ENCODE results near the gene AGAP3.

Gene AGAP3

DNA sequence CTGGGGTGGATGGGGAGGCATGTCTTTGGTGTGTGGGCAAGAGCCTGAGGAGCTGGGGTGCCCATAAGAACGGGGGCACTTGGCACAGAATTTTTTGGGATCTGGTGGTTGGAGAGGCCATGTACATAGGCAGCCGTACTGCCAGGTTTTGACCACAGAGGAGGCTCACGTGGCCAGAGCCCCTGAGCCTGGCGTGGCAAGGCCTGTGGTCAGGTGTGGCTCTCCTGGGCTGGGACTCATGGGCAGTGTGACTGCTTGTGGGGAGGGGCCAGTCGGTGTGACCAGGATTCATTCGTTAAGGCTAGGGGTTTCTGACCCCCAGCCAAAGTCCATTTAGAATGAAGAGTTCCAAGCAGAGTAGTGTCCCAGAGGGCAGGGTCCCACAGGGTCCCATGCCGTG lies 38.2 kb downstream of the AGAP3 start:
- no peak for DNase-seq

DNA sequence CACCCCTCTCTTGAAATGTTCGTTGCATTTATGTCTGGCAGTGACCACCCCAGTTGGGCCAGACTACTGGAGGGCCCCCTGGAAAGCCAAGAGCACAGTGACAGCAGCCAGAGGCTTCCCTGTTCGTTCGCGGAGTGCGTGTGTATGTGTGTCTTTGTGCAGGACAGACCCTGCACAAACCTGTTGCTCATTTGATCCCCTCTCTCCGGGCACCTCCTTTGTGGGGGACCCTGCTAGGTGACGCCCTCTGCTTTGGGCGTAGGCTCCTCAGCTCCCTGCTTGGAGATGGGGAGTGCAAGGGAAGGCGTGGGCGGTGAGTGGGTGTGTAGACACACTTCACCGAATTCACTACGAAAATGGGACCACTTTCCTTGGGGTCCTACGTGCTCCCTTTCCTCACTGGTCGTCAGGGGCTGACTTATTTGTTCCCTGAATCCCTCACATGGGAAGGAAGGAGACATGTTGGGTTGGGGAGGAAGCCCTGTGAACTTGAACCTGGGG lies 38.7 kb downstream of the AGAP3 start:
- no peak for DNase-seq

DNA sequence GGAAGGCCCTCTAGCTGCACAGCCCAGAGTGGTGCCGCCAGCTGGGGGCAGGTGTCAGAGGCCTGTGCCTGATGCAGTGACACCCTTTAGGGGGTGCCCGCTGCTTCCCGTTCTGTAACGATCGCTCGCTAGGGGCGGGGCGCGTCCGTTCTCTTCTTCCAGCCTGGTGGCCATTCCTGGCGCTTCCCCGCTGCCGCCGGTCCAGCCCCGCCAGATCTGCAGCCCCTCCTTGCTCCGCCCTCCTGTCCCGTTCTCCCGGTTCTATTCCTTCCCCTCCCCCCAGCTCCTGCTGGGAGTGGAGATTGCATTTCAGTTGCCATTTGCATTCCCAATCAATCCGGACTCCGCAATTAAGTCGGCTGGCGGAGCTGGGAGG lies 39.2 kb downstream of the AGAP3 start:
- no peak for DNase-seq

DNA sequence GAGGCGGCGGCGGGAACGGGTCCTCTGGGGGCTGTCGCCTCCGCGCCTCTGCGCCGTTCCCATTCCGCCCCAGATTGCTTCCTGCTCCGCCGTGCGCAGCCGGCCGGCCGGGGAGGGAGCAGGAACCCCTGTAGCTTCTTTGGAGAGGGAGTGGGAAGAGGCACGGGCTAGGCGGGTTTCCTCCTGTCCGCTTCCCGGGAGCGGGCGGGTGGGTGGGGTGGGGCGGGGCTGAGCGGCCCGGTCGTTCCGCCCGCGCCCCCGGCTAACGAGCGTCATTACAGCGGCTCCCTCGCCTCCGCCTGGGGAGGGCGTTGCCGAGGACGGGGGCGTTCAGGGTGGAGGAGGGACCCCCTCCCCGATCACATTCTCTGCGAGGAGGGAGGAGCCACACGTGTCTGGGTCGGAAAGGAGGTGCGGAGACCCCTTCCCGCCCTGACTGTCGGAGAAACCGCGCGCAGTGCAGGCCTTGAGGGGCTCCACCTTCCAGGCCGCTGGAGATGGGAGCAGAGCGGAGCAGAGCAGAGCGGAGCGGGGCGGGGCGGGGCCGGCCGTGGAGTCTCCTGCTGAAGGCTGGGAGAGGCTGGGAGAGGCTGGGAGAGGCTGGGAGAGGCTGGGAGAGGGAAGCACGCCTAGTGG lies 39.7 kb downstream of the AGAP3 start:
- DNase-seq: no peak

DNA sequence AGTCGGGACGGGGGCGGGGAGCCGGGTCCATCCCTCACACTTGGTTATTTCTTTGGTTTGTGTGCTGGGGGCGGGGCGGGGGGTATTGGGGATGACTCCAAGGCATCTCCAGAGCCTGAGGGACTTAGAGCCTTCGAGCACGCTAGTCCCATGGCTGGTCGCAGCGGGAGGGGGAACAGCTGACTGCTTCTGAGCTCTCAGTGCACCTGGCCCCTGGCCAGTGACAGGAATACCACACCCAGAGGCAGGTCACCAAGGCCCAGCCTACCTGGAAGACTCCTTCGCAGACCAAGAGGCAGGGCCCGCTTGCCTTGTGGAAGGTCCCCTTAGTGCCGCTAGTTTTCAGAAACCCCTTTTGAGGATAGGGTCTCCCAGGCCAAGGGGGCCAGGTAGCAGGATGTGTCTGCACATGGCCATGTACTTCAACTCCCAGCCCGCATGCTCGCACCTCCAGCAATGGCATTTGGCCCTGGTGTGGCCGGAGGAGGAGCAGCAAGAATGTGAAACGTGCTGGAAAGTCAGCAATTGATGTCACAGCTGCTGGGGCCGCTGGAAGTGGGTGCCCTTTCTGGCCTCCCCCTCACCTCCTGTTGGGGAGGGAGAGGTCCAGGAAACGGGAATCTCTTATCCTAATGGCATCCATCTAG lies 40.3 kb downstream of the AGAP3 start:
- no peak for DNase-seq

DNA sequence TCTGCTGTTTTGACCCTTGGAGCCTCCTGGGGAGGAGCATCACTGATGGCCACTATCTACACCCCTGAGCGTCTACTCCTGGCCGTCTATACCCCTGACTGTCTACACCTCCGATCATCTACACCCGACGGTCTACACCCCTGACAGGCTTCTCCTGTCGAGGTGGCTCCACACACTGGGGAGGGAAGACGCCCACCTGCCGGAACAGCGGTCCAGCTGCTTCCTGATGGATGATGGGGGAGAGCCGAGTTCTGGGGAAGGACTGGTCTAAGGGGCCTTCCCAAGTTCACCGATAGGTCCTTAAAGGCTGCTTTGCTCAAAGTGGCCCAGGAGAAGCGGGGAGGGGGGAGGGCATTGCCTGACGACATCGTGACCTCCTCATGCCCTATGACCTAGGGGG lies 41.9 kb downstream of the AGAP3 start:
- DNase-seq: no peak

DNA sequence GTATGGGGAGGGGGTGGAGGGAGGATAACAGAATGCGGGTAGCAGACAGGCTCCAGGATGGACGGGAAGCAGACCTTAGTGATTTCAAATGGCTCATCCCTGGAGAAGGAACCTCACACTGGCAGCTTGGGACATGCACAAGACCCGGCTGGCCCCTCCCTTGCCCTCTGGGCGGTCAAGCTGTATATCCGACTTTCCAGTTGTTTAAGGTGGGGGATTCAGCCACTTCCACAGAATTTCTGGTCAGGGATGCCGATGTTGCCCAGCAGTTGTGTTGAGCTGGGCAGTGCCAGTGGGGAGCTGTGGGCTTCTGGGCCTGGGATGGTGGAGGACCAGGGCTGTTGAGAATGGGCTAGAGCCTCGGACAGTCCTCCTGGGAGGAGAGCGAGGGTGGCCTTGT lies 42.4 kb downstream of the AGAP3 start:
- no peak for DNase-seq

DNA sequence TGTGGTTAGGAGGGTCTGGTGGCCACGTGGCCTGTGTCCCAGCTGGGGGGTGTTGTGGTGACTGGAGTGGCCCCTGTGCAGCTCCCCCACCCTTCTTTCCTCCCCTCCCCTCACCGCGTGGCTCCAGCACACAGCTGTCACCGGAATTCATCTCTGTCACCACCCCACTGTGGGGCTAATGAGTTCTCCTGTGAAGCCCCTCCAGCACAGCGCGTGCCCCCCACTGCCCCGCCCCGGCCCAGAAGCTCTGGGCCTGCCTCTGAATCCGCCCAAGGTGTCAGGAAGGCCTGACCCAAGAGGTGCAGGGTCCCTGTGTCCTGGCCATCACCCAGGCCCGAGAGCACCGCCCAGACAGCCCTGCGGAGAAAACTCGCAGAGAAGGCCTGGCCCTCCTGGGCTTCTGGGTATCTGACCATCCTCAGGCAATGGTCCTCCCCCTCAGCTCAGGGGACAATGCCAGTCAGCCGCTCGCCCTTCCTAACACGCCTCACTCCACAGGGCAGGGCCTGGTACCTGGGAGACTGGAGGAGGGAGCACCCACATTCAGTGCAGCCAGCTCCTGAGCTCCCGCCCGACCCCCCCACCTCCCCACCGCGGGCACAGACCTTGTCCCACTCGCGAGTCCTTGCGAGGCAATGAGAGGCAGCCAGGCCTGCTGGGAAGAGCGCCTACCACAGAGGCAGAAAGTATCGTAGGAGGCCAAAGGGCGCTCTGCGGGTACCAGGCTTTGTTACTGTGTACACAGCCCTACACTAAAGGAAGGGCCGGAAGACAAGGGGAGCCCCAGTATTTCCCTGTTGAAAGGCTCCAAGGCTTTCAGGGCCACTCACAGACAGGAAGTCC lies 43.1 kb downstream of the AGAP3 start:
- no peak for DNase-seq

DNA sequence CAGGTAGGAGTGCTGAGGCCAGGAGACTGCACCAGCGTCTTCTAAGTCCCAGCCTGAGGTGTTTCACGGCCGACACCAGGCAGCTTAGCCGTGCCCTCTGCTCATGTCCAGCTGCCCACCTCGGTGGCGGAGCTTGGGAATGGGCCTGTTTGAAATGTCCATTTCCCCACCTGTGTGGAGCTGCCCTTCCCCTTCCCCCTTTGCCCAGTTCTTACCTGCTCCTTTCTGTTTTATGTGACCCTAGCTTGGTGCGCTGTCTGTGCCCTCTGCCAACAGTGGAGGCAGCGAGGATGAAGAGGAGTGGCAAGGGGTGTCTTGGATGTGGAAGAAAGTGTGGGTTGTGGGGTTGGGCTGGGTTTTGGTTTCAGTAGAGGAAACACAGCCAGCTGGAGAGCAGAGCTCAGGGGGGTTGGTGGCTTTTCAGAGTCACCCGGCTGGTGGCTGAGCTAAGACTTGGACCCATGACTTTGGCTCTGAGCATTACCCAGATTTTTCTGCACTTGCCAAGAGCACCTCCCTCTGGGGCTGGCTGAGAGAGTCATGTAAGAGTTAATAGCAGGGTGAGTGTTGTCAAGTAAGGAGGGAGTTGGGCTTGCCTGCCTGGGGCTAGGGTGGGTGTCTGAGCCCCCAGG lies 43.8 kb downstream of the AGAP3 start:
- DNase-seq: no peak

DNA sequence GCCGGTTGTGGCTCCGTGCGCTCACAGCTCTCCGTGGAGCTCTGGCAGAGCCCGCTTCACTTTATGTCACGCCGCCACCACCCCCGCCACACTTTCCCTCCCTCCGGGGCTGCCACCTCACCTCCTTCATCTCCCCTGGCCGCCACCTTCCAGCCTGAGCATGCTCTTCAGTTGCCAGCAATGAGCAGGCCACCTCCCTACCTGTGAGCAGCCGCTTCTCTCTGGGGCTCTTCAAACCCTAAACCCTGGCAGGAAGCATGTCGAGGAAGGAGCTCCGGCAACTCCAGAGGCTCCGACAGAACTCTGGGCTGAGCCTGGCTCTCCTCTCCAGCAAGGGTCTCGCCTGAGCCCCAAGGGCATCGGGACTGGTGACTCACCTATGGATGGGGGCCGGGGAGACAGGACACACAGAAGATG lies 44.5 kb downstream of the AGAP3 start:
- no peak for DNase-seq

DNA sequence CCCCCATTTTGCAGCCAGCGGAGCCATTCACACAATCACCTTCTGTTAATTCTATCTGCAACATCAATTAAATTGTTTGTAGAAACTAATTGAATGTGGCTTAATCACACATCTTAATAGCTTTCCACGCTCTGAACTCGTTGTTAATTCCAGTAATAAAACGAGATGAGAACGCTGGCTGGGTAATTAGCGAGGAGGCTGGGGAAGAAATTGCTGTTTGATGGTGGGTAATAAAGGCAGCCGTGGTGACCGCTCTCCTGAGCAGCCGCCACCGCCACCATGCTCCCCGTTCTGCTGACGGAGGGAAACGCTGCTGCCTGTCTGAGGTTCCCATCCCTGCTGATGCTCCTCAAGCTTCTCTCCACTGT lies 44.9 kb downstream of the AGAP3 start:
- DNase-seq: no peak

DNA sequence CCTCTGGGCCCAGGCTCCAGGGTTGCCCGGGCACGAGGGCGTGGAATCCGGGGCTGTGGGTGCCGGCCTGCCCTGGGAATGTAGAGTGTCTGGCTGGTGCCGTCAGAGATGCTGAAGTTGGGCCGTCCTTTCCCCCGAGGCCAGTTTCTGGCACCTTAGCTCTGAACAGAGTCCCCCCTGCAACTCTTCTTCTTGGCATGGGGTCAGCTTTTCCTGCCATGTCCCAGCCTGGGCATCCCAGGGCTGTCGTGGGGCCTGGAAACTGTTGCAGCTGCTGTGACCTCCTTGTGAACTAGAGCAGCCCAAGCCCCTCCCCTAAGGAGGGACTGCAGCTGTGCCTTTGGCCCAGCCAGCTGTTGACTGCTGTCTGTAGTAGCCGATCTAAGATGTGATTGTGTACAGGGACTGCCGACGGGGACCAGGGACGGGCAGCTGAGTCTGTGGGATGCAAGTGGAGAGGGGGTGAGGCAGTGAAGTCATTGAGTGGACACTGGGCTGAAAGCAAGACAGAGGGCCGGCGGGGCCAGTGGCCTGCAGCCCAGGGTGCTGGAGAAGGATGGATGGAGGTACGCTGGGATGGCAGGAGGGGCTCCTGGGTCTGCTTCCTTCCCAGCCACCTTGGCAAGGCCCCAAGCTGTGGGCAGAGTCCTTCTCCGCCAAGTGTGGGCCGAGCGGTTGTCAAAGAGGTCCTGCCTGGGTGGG lies 45.5 kb downstream of the AGAP3 start:
- DNase-seq: no peak

DNA sequence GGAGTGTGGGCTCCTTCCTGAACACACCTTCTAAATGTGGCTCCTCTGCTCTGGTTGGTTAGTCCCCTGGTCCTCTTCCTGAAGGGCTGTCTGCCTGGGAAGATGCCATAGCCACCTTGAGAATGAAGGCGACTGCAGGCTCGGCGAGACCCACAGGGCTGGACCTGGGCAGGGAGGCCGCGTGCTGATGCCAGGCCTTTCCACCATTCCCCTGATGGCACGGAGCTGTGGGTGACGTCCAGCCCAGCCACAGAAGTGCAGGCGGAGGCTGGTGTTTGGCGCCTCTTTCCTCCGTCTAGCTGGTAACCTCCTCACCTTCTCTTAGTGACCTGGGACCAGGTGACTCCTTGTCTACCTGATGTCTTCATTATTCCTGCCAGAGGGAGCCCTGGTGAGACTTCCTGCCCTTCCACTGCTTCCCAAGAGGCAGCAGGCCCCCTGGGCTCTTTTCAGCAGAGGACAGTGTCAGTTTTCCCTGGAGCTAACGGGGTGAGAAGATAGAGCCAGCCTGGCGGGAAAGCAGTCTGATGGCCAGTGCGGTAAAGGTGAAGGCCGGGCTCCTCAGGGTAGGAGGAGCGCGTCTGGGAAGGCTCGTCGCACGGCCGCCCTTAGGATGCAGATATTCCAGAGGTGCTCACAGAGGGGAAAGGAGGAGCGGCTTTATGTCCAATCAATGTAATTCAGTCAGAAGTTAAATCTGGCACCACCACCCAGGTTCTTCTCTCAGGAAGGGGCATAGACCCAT lies 46.4 kb downstream of the AGAP3 start:
- no peak for DNase-seq

DNA sequence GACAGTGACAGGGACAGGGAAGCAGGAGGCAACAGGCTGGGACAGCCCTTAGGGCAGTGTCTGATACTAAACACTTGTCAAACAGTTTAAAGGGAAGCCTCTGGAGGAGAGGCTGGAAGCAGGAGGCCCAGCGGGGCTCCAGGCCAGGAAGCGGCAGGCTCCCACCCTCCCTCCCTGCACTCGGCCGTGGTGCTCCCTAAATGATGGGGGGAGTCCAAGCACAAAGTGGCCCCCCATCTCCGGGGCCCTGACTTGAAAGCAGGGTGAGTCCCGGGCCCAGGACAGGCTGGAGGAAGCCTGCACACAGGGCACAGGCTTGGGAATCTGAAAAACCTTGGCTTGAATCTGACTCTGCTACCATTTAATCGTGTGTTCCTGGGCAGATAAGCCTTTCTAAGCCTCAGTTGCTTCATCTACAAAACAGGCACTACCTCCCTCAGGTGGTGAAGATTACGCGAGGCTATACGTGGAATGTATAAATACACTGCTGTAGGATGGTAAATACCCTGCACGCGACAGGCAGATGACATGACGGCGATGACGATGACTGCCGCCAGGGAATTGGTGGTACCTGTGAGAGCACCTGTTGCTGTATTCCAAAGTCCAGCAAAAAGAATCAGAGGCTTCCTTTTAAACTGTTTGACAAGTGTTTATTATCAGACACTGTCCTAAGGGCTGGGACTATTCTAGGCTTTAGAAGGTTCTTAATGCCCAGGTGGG lies 47.2 kb downstream of the AGAP3 start:
- DNase-seq: no peak

DNA sequence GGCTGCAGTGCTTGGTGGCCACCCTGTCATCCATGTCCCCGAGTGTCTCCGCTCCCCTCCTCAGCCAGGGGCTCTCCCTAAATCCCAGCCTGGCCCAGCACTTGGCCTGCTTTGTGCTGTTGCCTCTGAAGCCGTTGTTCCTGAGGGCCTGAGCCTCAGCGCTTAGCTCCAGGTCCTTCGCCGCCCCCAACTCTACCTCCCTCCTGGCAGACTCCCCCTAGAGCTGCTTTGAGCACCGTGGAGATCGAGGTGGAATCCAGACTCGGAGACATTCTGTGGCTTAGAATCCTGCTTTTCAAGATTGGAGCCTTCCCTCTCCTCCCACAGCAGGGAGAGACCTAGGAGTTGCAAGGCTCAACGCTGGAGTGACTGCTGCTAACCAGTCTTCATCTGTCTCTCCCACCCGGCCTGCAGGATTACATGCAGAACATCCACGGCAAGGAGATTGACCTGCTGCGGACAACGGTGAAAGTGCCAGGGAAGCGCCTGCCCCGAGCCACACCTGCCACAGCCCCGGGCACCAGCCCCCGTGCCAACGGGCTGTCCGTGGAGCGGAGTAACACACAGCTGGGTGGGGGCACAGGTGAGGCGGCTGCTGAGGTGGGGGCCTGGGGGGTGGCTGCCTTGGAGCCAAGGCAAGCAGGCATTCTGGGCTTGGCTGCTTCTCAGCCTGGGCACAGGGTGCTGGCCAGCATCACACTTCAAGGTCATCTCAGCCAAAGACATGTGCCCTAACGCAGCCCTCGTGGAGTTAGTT lies 47.9 kb downstream of the AGAP3 start:
- DNase-seq: no peak

DNA sequence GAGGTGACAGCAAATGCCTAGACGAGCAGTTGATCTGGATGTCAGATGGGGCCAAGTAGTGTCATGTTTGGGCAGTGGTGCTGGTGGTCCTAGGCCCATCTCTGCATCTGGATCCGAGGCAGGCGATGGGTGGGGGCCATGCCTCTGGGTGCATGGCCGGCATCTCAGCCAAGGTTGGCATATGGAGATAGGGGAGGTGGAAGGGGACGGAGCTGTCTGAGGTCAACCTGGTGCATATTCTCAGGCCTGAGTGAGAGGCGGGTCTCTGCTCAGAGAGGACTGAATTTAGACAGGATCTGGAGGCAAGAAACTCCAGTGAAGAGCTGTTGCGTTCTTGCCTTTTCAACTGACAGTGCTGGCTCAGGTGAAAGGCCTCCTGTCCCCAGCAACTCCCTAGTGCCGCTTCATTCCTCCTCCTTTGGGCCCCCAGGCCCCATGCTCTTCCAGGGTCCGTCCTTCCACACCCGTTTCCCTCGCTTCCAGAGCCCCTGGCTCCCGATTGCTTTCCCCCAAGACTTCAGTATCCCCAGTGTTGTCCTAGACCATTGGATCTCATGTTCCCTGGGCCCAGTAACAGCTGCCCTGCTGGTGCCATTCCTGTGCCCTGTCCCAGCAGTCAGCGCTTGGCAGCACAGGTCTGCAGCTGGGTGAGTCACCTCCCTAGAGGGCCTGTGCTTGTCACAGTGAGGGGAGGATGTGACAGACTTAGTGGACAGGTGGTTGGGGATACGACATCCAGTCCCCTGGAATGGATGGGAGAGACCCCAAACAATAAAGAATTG lies 48.7 kb downstream of the AGAP3 start:
- no peak for DNase-seq

DNA sequence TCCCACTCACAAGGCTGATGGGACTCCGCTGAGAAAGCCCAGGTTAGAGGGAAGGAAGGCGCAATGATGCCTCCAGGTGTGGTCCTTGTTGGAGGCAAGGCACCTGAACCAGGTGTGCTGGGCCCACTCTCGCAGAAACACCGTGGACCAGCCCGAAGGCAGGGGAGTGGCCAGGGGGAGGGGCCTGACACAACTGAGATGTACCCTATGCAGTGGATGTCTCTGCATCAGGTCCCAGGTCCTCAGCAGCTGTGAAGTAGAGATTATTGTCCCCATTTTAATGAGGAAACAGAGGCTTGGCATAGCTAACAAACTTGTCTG lies 49.2 kb downstream of the AGAP3 start:
- no peak for DNase-seq

DNA sequence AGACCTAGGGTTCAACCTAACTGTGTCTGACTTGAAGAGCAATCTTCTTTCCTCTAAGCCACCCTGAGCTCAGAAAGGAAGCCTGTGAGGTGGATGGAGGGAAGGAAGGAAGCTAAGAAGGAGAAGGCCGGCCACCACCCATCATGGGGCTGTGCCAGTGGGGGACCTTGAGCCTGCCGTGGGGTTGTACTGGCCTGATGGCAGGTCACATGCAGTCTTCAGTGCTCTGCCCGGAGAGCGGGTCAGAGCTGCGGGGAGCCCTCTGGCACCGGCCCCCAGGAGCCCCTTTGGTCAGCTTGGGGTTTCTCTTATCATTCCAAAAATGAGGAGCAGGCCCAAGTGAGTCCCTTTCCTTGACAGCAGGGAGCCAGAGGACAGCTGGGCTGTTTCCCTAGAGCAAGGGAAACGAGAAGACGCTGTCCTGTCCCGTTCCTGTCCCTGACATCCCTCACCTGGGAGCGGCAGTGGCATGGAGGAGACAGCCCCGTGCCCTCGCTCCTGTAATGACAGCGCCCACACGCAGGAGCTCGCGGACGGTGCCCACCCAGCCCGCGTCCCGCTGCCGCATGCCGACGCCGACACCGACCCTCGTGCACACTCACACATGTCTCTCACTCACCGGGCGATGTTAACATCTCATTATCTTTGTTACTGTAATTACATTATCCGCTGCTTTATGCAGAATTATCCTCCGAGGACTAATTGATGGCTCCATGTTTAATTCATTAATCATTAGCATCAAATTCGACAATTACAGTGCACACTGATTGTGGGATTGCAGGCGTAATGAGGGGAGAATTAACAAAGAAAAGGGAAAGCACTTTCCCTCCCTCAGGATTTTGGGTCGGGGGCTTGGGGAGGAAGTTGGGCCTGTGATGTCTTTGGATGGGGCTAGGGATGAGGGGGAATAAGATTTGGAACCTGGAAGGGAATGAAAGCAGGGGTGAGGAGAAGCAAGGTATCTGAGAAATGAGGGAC lies 49.9 kb downstream of the AGAP3 start:
- no peak for DNase-seq

All from NCI-H1694 (cell line).